IPS-NIHi7 (cell line): ENCODE results near the gene ADGRB3.

Experiments
- DNase-seq: peaks from one replicate; pipeline ENCODE4 v3.0.0; 2012; ENCODE audit warnings: mixed read lengths; ENCODE audit errors: extremely low spot score

The ADGRB3 gene

GRCh38 chr6:69314531-69314930 lies 679.4 kb downstream of the ADGRB3 start:
- no peak for DNase-seq

GRCh38 chr6:69331886-69332285 lies 696.8 kb downstream of the ADGRB3 start:
- DNase-seq: no peak

GRCh38 chr6:69337311-69337710 lies 702.2 kb downstream of the ADGRB3 start:
- no peak for DNase-seq

GRCh38 chr6:69338431-69339162 lies 703.5 kb downstream of the ADGRB3 start:
- no peak for DNase-seq

- DNase-seq: no peak
Measured at GRCh38 chr6:69339163-69339550, 704.1 kb downstream of the ADGRB3 start.

- DNase-seq: no peak
Measured at GRCh38 chr6:69340196-69340595, 705.1 kb downstream of the ADGRB3 start.

- DNase-seq: no peak
Measured at GRCh38 chr6:69343851-69344250, 708.8 kb downstream of the ADGRB3 start.

GRCh38 chr6:69349771-69350170 lies 714.7 kb downstream of the ADGRB3 start:
- DNase-seq: no peak

- no peak for DNase-seq
Measured at GRCh38 chr6:69362209-69362608, 727.1 kb downstream of the ADGRB3 start.

- no peak for DNase-seq
Measured at GRCh38 chr6:69366831-69367230, 731.7 kb downstream of the ADGRB3 start.

GRCh38 chr6:69368613-69369012 lies 733.5 kb downstream of the ADGRB3 start:
- DNase-seq: no peak

- no peak for DNase-seq
Measured at GRCh38 chr6:69370763-69371162, 735.7 kb downstream of the ADGRB3 start.

- no peak for DNase-seq
Measured at GRCh38 chr6:69378326-69378725, 743.2 kb downstream of the ADGRB3 start.

GRCh38 chr6:69379518-69379917 lies 744.4 kb downstream of the ADGRB3 start:
- no peak for DNase-seq

GRCh38 chr6:69383627-69384026 lies 748.5 kb downstream of the ADGRB3 start:
- no peak for DNase-seq

- no peak for DNase-seq
Measured at GRCh38 chr6:69386426-69386825, 751.3 kb downstream of the ADGRB3 start.

GRCh38 chr6:69390125-69390524 lies 755.0 kb downstream of the ADGRB3 start:
- no peak for DNase-seq

GRCh38 chr6:69391106-69391505 lies 756.0 kb downstream of the ADGRB3 start:
- DNase-seq: no peak

- no peak for DNase-seq
Measured at GRCh38 chr6:69392745-69393144, 757.7 kb downstream of the ADGRB3 start.

- DNase-seq: no peak
Measured at GRCh38 chr6:69398311-69398710, 763.2 kb downstream of the ADGRB3 start.

GRCh38 chr6:69398729-69399128 lies 763.6 kb downstream of the ADGRB3 start:
- DNase-seq: no peak

GRCh38 chr6:69408886-69409285 lies 773.8 kb downstream of the ADGRB3 start:
- DNase-seq: no peak

- no peak for DNase-seq
Measured at GRCh38 chr6:69416776-69417175, 781.7 kb downstream of the ADGRB3 start.

- DNase-seq: no peak
Measured at GRCh38 chr6:69421269-69421668, 786.2 kb downstream of the ADGRB3 start.
